ENCODE results near the gene RAB11A. TPM values are rescaled to one million over a fixed set of nuclear protein-coding genes. Genes with fewer than 3 reads are reported as not detected.

RAB11A gene
- total and polyA plus RNA-seq, 9 of the 15 experiments (the other 6 are each of a cell fraction or from before 2014, with no cell fraction given), result 129 to 369 (median 245) TPM

DNA sequence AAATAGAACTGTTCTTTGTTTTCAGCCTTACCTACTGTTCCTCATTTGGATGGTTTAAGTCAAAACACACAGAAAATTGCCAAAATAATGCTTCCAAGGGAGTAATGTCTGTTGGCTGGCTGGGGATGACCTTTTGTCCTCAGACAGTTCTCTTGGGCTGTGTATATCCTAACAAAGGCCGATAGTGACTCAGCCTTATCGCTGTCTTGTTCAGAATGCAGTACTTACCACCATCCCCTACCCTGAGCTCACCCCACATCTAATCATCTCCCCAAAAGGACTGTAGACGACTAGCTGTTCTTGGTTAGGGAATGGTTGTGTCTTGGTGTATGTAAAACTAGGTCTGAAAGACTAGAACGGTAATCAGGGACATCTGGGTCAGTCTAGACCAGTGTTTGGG is 35.0 kb downstream of the RAB11A start (continued):
- TF ChIP-seq, protein P1, sequence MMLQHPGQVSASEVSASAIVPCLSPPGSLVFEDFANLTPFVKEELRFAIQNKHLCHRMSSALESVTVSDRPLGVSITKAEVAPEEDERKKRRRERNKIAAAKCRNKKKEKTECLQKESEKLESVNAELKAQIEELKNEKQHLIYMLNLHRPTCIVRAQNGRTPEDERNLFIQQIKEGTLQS (IDR thresholded peaks at IDR 0.05), result 0 out of 2 replicates have a peak, but pooled peaks have one; percentile 33
- TF ChIP-seq, protein P1 (CRISPR knock-in tag; conservative IDR thresholded peaks at IDR 0.05), result no peak
- TF ChIP-seq, protein P2, sequence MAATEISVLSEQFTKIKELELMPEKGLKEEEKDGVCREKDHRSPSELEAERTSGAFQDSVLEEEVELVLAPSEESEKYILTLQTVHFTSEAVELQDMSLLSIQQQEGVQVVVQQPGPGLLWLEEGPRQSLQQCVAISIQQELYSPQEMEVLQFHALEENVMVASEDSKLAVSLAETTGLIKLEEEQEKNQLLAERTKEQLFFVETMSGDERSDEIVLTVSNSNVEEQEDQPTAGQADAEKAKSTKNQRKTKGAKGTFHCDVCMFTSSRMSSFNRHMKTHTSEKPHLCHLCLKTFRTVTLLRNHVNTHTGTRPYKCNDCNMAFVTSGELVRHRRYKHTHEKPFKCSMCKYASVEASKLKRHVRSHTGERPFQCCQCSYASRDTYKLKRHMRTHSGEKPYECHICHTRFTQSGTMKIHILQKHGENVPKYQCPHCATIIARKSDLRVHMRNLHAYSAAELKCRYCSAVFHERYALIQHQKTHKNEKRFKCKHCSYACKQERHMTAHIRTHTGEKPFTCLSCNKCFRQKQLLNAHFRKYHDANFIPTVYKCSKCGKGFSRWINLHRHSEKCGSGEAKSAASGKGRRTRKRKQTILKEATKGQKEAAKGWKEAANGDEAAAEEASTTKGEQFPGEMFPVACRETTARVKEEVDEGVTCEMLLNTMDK (IDR thresholded peaks at IDR 0.05; ENCODE audit: borderline replicate concordance, insufficient read depth, low read depth, low read length, poor library complexity, severe bottlenecking), result no peak
- TF ChIP-seq, protein P3, sequence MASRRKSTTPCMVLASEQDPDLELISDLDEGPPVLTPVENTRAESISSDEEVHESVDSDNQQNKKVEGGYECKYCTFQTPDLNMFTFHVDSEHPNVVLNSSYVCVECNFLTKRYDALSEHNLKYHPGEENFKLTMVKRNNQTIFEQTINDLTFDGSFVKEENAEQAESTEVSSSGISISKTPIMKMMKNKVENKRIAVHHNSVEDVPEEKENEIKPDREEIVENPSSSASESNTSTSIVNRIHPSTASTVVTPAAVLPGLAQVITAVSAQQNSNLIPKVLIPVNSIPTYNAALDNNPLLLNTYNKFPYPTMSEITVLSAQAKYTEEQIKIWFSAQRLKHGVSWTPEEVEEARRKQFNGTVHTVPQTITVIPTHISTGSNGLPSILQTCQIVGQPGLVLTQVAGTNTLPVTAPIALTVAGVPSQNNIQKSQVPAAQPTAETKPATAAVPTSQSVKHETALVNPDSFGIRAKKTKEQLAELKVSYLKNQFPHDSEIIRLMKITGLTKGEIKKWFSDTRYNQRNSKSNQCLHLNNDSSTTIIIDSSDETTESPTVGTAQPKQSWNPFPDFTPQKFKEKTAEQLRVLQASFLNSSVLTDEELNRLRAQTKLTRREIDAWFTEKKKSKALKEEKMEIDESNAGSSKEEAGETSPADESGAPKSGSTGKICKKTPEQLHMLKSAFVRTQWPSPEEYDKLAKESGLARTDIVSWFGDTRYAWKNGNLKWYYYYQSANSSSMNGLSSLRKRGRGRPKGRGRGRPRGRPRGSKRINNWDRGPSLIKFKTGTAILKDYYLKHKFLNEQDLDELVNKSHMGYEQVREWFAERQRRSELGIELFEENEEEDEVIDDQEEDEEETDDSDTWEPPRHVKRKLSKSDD (conservative IDR thresholded peaks at IDR 0.05; ENCODE audit: low read length), result no peak
- TF ChIP-seq, protein P4, sequence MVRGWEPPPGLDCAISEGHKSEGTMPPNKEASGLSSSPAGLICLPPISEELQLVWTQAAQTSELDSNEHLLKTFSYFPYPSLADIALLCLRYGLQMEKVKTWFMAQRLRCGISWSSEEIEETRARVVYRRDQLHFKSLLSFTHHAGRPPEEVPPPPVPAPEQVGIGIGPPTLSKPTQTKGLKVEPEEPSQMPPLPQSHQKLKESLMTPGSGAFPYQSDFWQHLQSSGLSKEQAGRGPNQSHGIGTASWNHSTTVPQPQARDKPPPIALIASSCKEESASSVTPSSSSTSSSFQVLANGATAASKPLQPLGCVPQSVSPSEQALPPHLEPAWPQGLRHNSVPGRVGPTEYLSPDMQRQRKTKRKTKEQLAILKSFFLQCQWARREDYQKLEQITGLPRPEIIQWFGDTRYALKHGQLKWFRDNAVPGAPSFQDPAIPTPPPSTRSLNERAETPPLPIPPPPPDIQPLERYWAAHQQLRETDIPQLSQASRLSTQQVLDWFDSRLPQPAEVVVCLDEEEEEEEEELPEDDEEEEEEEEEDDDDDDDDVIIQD (CRISPR knock-in tag; IDR thresholded peaks at IDR 0.05), result no peak
- TF ChIP-seq ETV5 (CRISPR knock-in tag; IDR thresholded peaks at IDR 0.05; ENCODE audit: low read depth), result no peak
- no peak for TF ChIP-seq POLR2B (IDR thresholded peaks at IDR 0.05; ENCODE audit: low read depth, partially characterized antibody)
- no peak for TF ChIP-seq NR3C1 (CRISPR knock-in tag; IDR thresholded peaks at IDR 0.05)
- TF ChIP-seq FOXJ2 (tag; IDR thresholded peaks at IDR 0.05), result no peak
- TF ChIP-seq, protein P5, sequence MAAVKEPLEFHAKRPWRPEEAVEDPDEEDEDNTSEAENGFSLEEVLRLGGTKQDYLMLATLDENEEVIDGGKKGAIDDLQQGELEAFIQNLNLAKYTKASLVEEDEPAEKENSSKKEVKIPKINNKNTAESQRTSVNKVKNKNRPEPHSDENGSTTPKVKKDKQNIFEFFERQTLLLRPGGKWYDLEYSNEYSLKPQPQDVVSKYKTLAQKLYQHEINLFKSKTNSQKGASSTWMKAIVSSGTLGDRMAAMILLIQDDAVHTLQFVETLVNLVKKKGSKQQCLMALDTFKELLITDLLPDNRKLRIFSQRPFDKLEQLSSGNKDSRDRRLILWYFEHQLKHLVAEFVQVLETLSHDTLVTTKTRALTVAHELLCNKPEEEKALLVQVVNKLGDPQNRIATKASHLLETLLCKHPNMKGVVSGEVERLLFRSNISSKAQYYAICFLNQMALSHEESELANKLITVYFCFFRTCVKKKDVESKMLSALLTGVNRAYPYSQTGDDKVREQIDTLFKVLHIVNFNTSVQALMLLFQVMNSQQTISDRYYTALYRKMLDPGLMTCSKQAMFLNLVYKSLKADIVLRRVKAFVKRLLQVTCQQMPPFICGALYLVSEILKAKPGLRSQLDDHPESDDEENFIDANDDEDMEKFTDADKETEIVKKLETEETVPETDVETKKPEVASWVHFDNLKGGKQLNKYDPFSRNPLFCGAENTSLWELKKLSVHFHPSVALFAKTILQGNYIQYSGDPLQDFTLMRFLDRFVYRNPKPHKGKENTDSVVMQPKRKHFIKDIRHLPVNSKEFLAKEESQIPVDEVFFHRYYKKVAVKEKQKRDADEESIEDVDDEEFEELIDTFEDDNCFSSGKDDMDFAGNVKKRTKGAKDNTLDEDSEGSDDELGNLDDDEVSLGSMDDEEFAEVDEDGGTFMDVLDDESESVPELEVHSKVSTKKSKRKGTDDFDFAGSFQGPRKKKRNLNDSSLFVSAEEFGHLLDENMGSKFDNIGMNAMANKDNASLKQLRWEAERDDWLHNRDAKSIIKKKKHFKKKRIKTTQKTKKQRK (IDR thresholded peaks at IDR 0.05; ENCODE audit: borderline replicate concordance, low read depth, low read length), result no peak
- no peak for TF ChIP-seq NEUROD1 (IDR thresholded peaks at IDR 0.05; ENCODE audit: borderline replicate concordance, low read depth, low read length, partially characterized antibody)
- TF ChIP-seq SMAD1 (IDR thresholded peaks at IDR 0.05; ENCODE audit: low read depth, low read length, partially characterized antibody), result no peak
- TF ChIP-seq ZNF785 (CRISPR knock-in tag; IDR thresholded peaks at IDR 0.05), result no peak
- TF ChIP-seq ZNF584 (CRISPR knock-in tag; IDR thresholded peaks at IDR 0.05; ENCODE audit: low read depth), result no peak
- peak in 1 of 2 experiments; percentile 33; a peak in 1 of 4 replicates for TF ChIP-seq CSDE1 (IDR thresholded peaks at IDR 0.05)
- TF ChIP-seq KAT7 (CRISPR knock-in tag; IDR thresholded peaks at IDR 0.05; ENCODE audit: borderline replicate concordance), result no peak
- no peak for TF ChIP-seq MTA2 (IDR thresholded peaks at IDR 0.05; ENCODE audit: low read depth)
- no peak for TF ChIP-seq ZNF24 (IDR thresholded peaks at IDR 0.05)

All from K562 (cell line).